NCI-H345 treated with DMSO at 0.1 percent for 48 hours (cell line): ENCODE data around the gene ATXN1.

Experiments
- DNase-seq: peaks from one replicate; lab custom pipeline; 2025; ENCODE audit not compliant: unreplicated experiment; lab: John Stamatoyannopoulos, UW

The ATXN1 gene

GRCh38 chr6:16301511-16301910, 459.7 kb downstream of the ATXN1 start:
- no peak for DNase-seq

DNA sequence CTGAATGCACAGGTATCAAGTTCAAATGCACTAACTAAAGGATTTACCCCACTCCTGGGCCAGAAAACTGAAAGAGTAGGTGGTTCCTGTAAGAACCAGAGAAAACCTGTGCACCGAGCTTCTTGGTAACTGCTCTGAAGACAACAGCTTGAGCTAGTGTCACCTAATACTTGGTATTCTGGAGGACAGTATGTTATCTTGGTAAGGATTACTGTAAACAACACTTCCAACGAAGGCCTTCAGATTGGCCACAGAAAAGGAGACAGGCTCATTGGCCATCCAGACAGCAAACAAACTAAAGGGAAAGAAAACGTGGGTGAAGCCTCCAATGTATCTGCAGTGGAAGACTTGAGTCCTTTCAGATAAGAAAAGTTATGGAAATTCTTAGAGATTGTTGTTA, 461.4 kb downstream of the ATXN1 start:
- no peak for DNase-seq

DNA sequence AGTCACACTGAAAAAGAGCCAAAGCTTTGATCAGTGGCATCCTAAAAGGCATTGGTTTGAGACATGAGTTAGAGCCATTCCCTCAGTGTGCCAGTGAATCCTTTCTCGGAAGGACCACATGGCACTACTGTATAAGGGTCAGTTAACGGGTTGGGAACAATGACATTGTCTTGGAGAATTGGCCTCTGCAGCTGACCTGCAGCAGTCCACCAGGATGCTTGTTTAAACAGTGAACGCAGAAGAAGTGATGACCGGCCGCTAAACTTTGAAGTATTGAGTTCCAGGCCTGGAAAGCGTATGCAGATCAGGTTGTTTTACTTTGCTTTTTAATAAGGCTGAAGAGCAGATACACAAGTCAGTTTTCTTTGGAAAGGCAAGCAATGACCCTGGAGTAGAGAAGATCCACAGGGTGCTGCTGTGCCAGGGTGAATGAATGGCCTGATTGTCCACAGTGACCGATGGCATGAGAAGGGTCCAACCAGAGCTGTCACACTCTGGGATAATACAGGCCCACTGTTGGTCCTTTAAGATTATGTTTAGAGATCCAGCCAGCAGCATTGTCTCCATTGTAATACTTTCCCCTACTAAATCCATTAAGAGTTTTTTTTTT, 465.1 kb downstream of the ATXN1 start:
- DNase-seq = no peak

DNA sequence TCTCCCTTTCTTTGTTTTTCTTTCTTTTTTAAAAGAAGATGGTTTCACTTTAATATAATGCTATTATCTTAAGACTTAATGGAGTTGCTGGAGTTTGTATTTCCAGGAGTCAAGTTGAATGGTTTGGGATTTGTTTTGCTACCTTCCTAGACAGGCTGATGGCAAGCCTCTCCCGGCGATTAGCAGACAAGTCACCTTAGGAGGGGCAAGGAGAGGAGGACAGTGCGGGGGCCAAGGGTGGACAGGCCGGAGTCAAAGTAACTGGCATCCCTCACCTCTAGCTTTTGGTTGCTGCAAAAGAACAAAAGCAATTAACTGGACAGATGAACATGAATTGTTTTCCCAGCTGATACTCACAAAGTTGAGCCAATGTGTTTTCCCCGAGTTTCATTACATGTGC, 465.8 kb downstream of the ATXN1 start:
- no peak for DNase-seq

- DNase-seq = no peak
Observed at GRCh38 chr6:16295060-16295459, 466.2 kb downstream of the ATXN1 start.

DNA sequence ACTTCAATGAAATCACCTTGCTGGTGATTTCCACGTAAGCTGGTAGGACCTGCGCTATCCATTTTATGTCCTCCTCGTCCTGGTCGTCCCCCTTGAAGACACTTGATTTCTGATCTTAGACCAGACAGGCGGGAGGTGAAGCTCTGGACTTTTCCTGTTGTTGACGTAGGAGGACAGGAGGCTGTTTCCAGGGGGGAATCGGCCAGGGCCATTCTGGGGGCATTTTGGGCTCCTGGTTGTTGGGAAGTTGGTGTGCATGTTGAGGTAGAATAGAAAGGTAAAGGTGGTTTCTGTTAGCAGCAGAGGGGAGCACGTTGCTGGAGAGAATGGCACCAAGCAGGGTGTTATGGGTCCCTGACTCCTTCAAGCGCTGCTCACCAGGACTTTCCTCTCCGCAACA, 466.9 kb downstream of the ATXN1 start:
- DNase-seq = no peak

GRCh38 chr6:16292942-16293341, 468.3 kb downstream of the ATXN1 start:
- peak; percentile 40 for DNase-seq

DNA sequence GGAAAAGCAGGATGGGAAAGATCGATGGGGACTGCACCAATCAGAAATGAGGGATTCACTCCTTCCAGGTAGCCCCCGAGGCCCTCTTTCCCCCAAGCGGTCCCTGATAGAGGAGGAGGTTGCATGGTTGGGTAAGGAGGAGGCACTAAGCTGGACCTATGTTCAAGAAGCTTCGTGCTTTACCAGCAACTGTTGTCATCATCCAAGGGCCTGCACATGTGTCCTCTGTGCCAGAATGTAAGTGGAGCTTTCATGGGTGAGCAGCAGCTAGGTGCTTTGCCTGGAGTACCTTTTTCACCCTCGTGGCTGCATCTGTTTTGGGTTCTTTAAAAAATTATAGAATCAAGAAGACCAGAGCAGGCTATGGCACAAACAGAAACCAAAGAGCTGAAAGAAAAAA, 468.8 kb downstream of the ATXN1 start:
- no peak for DNase-seq

DNA sequence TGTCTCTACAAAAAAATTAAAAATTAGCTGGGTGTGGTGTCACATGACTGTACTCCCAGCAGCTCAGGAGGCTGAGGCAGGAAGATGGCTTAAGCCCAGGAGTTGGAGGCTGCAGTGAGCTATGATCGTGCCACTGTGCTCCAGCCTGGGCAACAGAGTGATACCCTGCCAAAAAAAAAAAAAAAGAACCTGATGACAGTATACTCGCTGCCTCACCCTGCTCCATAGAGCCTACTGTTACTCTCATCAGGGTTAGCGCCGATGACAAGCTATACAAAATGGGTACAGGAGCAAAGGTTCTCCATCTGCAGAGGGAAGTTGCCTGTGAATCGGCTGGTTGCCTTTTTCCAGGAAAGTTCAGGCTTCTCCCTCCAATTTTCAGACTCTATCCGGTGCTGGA, 469.5 kb downstream of the ATXN1 start:
- no peak for DNase-seq

DNA sequence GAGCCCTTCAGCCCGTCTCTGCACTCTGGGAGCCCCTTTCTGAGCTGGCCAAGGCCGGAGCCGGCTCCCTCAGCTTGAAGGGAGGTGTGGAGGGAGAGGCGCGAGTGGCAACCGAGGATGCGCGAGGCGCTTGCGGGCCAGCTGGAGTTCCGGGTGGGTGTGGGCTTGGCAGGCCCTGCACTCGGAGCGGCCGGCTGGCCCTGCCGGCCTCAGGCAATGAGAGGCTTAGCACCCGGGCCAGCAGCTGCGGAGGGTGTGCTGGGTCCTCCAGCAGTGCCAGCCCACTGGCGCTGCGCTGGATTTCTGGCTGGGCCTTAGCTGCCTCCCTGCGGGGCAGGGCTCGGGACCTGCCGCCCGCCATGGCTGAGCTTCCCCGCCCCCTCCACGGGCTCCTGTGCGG, 473.1 kb downstream of the ATXN1 start:
- DNase-seq = no peak

GRCh38 chr6:16286151-16286522, 475.1 kb downstream of the ATXN1 start:
- no peak for DNase-seq

DNA sequence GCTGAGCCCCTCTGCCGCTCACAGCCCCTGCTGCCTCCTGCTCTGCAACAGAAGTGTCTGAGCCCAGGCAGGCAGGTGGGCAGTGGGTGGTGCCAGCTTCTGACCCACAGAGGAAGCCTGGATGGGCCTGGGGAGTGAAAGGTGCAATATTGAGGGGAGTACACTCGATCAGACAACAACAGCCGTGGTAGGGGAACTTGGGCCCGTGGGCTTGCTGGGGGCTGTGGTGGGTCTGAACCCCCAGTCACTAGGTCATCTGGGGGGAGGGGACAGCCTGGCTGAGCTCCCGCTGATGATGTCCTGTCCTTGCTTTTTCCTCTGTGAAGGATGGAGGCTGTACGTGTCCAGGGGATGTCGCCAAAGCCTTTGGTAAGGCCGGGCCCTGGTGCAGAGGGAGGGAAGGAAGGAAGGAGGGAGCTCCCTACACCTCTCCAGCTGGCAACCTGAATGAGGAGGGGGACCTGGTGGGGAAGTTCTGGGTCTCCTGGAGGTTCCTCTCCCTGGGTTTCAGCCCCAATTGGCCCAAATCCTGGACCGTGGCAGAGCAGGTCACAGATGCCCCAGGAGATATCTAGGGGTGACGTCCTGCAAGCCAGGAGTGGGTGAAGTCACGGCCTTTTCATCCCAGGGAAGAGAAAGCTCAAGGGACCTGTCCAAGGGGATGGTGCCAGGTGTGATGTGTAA, 475.7 kb downstream of the ATXN1 start:
- DNase-seq = no peak

DNA sequence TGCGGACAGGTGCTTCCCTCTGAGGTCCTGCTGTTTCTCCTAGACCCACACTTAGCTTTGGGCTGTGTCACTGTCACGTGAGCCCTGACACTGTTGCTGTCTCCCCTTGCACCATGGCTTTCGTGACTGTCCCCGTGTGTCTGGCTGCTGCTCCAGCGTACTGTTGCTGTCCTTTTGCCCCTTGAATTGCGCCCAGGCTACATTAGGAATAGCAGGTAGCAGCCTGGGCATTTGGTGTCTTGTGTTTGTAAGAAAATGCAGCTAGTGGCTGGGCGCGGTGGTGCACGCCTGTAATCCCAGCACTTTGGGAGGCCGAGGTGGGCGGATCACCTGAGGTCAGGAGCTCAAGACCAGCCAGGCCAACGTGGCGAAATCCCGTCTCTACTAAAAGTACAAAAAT, 476.8 kb downstream of the ATXN1 start:
- no peak for DNase-seq

DNA sequence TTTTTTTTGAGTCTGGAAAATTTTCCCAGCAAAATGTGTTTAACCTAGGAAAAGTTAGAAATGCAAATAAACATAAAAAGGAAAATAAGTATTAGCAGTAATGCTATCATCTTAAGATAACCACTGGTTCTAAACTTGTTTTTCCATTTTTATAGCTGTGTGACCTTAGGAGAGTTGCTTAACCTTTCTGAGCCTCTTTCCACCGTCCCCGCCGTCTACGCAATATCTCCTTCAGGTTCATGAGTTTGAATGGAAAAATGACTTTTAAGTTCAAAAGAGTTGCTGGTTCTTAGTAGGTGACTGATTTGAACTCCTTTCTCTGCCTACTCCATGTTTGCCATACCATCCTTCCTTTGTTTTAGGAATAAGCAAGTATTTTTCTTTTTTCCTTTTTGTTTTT, 478.9 kb downstream of the ATXN1 start:
- DNase-seq = no peak

DNA sequence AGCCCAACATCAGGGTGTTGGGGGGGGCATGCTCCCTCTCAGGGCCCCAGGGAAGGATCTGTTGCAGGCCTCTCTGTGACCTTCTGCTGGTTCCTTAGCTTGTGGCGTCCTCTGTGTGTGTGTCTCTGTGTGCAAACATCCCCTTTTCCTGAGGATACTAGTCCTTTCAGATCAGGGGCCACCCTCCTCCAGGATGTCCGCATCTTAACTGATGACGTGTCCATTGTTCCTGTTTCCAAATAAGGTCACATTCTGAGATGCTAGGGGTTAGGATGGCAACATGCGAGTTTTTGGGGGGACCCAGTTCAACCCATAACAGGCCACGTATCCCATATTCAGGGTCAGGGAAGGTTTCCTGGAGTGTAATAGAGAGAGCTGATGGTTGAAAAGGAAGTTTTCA, 482.0 kb downstream of the ATXN1 start:
- DNase-seq = no peak

DNA sequence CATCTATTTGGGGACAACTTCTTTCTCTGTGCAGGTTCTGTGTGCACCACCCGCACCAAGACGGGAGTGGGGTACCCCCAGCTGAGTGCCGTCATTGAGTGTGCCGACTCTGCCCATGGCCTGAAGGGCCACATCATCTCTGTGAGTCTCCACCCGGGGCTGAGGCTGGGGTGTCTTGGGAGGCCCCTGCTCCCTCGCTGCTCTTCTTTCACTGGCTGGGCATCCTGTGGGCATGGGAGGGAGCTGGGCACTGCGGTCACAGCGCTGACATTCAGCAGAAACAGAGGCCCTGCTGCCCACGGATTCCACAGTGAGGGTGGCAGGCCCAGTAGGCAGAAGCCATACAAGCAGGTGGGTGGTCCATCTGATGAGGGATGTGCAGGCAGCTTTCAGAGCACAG, 482.5 kb downstream of the ATXN1 start:
- no peak for DNase-seq

GRCh38 chr6:16278048-16278724, 483.1 kb downstream of the ATXN1 start:
- DNase-seq = no peak

DNA sequence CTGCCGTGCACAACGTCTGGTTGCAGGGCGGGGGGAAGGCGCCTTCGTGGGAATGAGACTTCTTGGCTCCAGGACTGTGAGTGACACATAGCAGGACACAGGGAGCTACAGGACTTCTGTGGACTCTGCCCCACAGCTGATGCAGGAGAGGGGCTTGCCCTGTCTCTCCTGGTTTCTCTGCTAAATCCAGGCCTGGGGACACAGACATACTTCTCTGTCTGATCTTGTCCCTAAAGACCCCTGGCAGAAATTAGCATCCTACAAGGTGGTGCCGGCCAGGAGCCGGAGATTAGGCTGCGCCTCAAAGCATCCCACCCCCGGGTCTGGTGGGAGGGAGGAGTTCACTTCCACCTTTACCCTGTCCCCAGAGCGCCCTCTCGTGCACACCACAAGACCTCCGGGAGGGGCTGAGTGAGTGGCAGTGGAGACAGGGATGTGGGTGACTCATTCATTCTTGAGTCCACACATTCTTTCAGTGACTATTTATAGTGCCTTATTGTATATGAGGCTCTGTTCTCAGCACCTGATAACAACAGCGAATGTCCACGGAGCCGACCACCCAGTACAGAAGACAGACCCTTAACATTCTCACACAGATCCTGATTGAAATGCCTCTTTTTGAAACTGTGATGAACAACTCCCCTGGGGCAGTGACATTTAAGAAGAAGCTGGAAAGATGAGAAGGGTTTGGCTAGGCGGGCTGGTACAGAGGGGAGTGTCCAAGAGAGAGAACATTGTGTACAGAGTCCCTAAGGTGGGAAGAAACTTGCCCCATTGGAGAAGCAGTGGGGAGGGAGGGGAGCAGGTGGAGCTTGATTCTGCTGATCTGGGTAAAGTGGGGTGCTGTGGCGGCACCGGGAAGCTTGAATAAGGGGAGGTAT, 483.9 kb downstream of the ATXN1 start:
- DNase-seq = no peak

- DNase-seq = no peak
Observed at GRCh38 chr6:16274885-16275589, 486.2 kb downstream of the ATXN1 start.

GRCh38 chr6:16274483-16274882, 486.8 kb downstream of the ATXN1 start:
- DNase-seq = no peak

DNA sequence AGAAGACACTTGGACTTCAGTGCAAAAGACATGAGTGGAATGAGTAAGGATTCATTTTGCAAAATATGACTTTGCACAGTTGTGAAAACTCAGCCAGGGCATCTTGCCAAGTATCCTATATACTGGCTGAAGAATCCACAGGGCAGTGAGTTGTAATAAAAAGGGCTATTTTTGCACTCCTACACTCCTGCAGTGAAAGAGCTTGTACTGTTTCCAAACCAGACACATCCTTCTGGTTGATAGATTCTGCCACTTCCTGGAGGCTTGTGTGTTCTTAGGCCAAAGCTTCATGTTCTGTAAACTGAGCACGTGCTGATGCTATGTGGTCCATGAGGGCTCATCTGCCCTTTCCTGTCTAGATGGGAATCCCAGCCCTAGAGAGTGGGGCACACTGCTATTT, 488.0 kb downstream of the ATXN1 start:
- DNase-seq = no peak
